Breast epithelium (tissue), 4 donors: ENCODE results near the gene REEP3. TPM values are rescaled to one million over a fixed set of nuclear protein-coding genes. Genes with fewer than 3 reads are reported as not detected.

ENCODE experiments used
- DNase-seq, 2 donors: peaks; one replicate each; pipeline ENCODE4 v3.0.0-alpha.2; 2019; ENCODE audit warnings: low spot score in 2 of 2
- H3K27ac ChIP-seq, 2 donors: fragments of 200-600 bp; sonication (generic) in 1 of 2; one replicate each; pipeline ENCODE4 v1.5.1; 2016 to 2019; ENCODE audit warnings: mild to moderate bottlenecking in 1 of 2
- H3K27me3 ChIP-seq, 2 donors: fragments of 200-600 bp; sonication (generic) in 1 of 2; one replicate each; pipeline versions ENCODE4 v1.5.1 to v1.6.0; 2017 to 2019; ENCODE audit warnings: control low read depth in 1 of 2, mild to moderate bottlenecking in 1 of 2
- H3K36me3 ChIP-seq: fragments of 200-600 bp; one replicate; pipeline ENCODE4 v1.5.1; 2019
- H3K4me1 ChIP-seq, 2 donors: fragments of 200-600 bp; sonication (generic); one replicate each; pipeline ENCODE4 v1.5.1; 2016 to 2019; ENCODE audit warnings: control low read depth in 1 of 2
- H3K4me3 ChIP-seq, 3 donors: fragments of 200-600 bp; sonication (generic); 1 replicate in 2 of 3; 2 replicates in 1 of 3; pipeline ENCODE4 v1.5.1; 2016 to 2019; ENCODE audit warnings: mild to moderate bottlenecking in 3 of 3, moderate library complexity in 2 of 3
- H3K9me3 ChIP-seq, 2 donors: fragments of 200-600 bp; sonication (generic) in 1 of 2; one replicate each; pipeline ENCODE4 v1.5.1; 2016 to 2019; ENCODE audit warnings: control low read depth in 1 of 2
- CTCF ChIP-seq, 3 donors: fragments of 450-650 bp; IDR thresholded peaks; one replicate each; pipeline ENCODE4 v1.5.1; 2016 to 2017; ENCODE audit warnings: antibody characterized with exemption in 3 of 3, mild to moderate bottlenecking in 3 of 3, moderate library complexity in 3 of 3
- POLR2A ChIP-seq: fragments of 450-650 bp; IDR thresholded peaks from one replicate; pipeline ENCODE4 v1.6.1; 2016; ENCODE audit warnings: antibody characterized with exemption, mild to moderate bottlenecking, moderate library complexity
- POLR2AphosphoS5 ChIP-seq, 3 donors: sonication (generic); formaldehyde crosslinking; IDR thresholded peaks; one replicate each; pipeline ENCODE4 v1.6.1; 2017; ENCODE audit warnings: antibody characterized with exemption in 3 of 3
- intact Hi-C: fragments of 100-400 bp; cut with DNase I; formaldehyde crosslinking; loops from one replicate; pipeline ENCODE4 v1.15.1; 2023; ENCODE audit warnings: low total_unique reads
- total RNA-seq, 3 donors: library from RNA; depleted of rRNA; stranded (reverse); fragments of >200 nt; gene quantifications; one replicate each; pipeline ENCODE4 v1.1.0, GENCODE V29; 2016

REEP3 gene
- total RNA-seq, 3 donors from 2014 or later = 55.4 to 74.1 (median 63.6) TPM

- H3K27me3 ChIP-seq = no peaks in the 10 kb centered on the region
- no peak overlapping the region for H3K4me3 ChIP-seq
- peaks cover 0 to 15% of the 10 kb centered on the region in 2 donors for H3K4me1 ChIP-seq
- intact Hi-C loops = no loop called here
- H3K36me3 ChIP-seq = no peaks in the 10 kb centered on the region
- TF ChIP-seq POLR2AphosphoS5 (IDR thresholded peaks at IDR 0.05) (no peak), CTCF (IDR thresholded peaks at IDR 0.05) (no peak), POLR2A (no peak)
- H3K9me3 ChIP-seq = no peaks in the 10 kb centered on the region
- peak overlapping the region in 1 of 2 donors; percentile 42 for H3K27ac ChIP-seq
- DNase-seq = no peak
Measured at GRCh38 chr10:63501954-63502353, 19.2 kb upstream of the REEP3 start.

- Histone ChIP-seq H3K4me1 (peaks cover 0 to 15% of the 10 kb centered on the region in 2 donors), H3K4me3 (no peak overlapping the region), H3K27ac (peak overlapping the region in 1 of 2 donors; percentile 68), H3K27me3 (no peaks in the 10 kb centered on the region), H3K36me3 (no peaks in the 10 kb centered on the region), H3K9me3 (no peaks in the 10 kb centered on the region)
- no peak for DNase-seq
- intact Hi-C loops = no loop called here
- TF ChIP-seq POLR2AphosphoS5 (IDR thresholded peaks at IDR 0.05) (no peak), CTCF (IDR thresholded peaks at IDR 0.05) (no peak), POLR2A (no peak)
Measured at GRCh38 chr10:63502832-63503231, 18.4 kb upstream of the REEP3 start.

- intact Hi-C loops = no loop called here
- no peak for DNase-seq
- H3K36me3 ChIP-seq = no peaks in the 10 kb centered on the region
Measured at GRCh38 chr10:63503395-63503794, 17.8 kb upstream of the REEP3 start.

GRCh38 chr10:63504145-63504881, 16.9 kb upstream of the REEP3 start:
- intact Hi-C loops = no loop called here
- peaks cover 0 to 15% of the 10 kb centered on the region in 2 donors for H3K4me1 ChIP-seq
- no peak for TF ChIP-seq POLR2AphosphoS5 (IDR thresholded peaks at IDR 0.05)
- no peak for TF ChIP-seq POLR2A
- no peak for TF ChIP-seq CTCF (IDR thresholded peaks at IDR 0.05)
- no peak overlapping the region for H3K4me3 ChIP-seq
- H3K27ac ChIP-seq = peak overlapping the region; percentile 51 to 68
- no peaks in the 10 kb centered on the region for H3K9me3 ChIP-seq
- no peaks in the 10 kb centered on the region for H3K27me3 ChIP-seq
- DNase-seq = no peak
- H3K36me3 ChIP-seq = no peaks in the 10 kb centered on the region

More at GRCh38 chr10:63503395-63503794, 17.8 kb upstream of the REEP3 start:
- H3K27ac ChIP-seq = peak overlapping the region; percentile 51 to 68
- H3K4me1 ChIP-seq = peaks cover 0 to 15% of the 10 kb centered on the region in 2 donors
- no peaks in the 10 kb centered on the region for H3K27me3 ChIP-seq
- H3K4me3 ChIP-seq = no peak overlapping the region
- TF ChIP-seq POLR2A = no peak
- TF ChIP-seq POLR2AphosphoS5 (IDR thresholded peaks at IDR 0.05) = no peak
- no peak for TF ChIP-seq CTCF (IDR thresholded peaks at IDR 0.05)
- no peaks in the 10 kb centered on the region for H3K9me3 ChIP-seq

GRCh38 chr10:63505562-63505961, 15.6 kb upstream of the REEP3 start:
- Histone ChIP-seq H3K9me3 (no peaks in the 10 kb centered on the region), H3K27ac (peak overlapping the region; percentile 7 to 68), H3K27me3 (no peaks in the 10 kb centered on the region), H3K36me3 (no peaks in the 10 kb centered on the region), H3K4me1 (peaks cover 0 to 15% of the 10 kb centered on the region in 2 donors), H3K4me3 (no peak overlapping the region)
- intact Hi-C loops = no loop called here
- DNase-seq = no peak
- TF ChIP-seq POLR2AphosphoS5 (IDR thresholded peaks at IDR 0.05) (no peak), CTCF (IDR thresholded peaks at IDR 0.05) (no peak), POLR2A (no peak)
